K562 (cell line): ENCODE data around the gene GUCY2D. TPM values are rescaled to one million over a fixed set of nuclear protein-coding genes. Genes with fewer than 3 reads are reported as not detected.

ENCODE experiments used
- ATAC-seq: fragments of 200-7000 bp; cut with Tn5 transposase; 3 replicates; pipeline ENCODE4 v1.9.1; 2020; ENCODE audit warnings: moderate library complexity
- BruUV-seq: library from RNA; stranded (reverse); fragments of 400-500 nt; replicated peaks from 2 replicates; lab custom pipeline; 2021; lab: Mats Ljungman, UMichigan
- CTCF ChIA-PET: fragments of 300-600 bp; formaldehyde crosslinking; extraction: SDS; loops from one replicate; lab custom pipeline; 2021; ENCODE audit warnings: low intra/inter-chr PET ratio; lab: Yijun Ruan, JAX
- POLR2A ChIA-PET: fragments of 300-600, 350-650 bp; sonication (Branson Sonifier 250); formaldehyde crosslinking; extraction: SDS; loops from one replicate; lab custom pipeline; 2021; ENCODE audit warnings: antibody characterized with exemption, inconsistent platforms; lab: Yijun Ruan, JAX
- DNase-seq, 4 experiments: peaks; one replicate each; pipeline versions ENCODE4 v3.0.0 to v3.0.0-alpha.2; 2011 to 2018; ENCODE audit warnings: low spot score in 3 of 4, mixed read lengths in 3 of 4; ENCODE audit errors: extremely low read depth in 1 of 4
- FAIRE-seq: peaks from 2 replicates; lab custom pipeline; 2011; peaks lifted over from hg19 to GRCh38; lab: Jason Lieb, UNC
- H2AFZ ChIP-seq: 2 replicates; pipeline ENCODE4 v1.6.0; 2011; ENCODE audit warnings: low read depth, low read length, control low read depth, inconsistent platforms
- H3K27ac ChIP-seq: fragments of 200-600 bp; 3 replicates; pipeline ENCODE4 v1.8.0; 2011; ENCODE audit warnings: low read depth, mild to moderate bottlenecking, control low read depth, inconsistent platforms, low read length, moderate library complexity, mixed read lengths; ENCODE audit errors: extremely low read depth
- H3K27me3 ChIP-seq, 2 experiments: fragments of 300-600 bp in 1 of 2; 2 replicates in 1 of 2; 3 replicates in 1 of 2; pipeline versions ENCODE4 v1.6.0 to v1.8.0; 2011; ENCODE audit warnings: inconsistent platforms in 2 of 2, low read length in 2 of 2, mild to moderate bottlenecking in 1 of 2, mixed read lengths in 1 of 2, moderate library complexity in 1 of 2; ENCODE audit not compliant: control insufficient read depth in 2 of 2, insufficient read depth in 2 of 2
- H3K36me3 ChIP-seq: fragments of 300-600 bp; 3 replicates; pipeline ENCODE4 v1.8.0; 2011; ENCODE audit warnings: mild to moderate bottlenecking, low read length, inconsistent platforms; ENCODE audit not compliant: control insufficient read depth, insufficient read depth
- H3K4me1 ChIP-seq, 2 experiments: fragments of 200-600 bp in 1 of 2; replicated peaks in 1 of 2; 2 replicates in 1 of 2; 3 replicates in 1 of 2; pipeline versions ENCODE4 v1.5.1 to v1.8.0; 2011; ENCODE audit warnings: inconsistent platforms in 2 of 2, low read length in 2 of 2, mild to moderate bottlenecking in 1 of 2, mixed read lengths in 1 of 2, moderate library complexity in 1 of 2; ENCODE audit not compliant: control insufficient read depth in 2 of 2, insufficient read depth in 2 of 2
- H3K4me2 ChIP-seq: 2 replicates; pipeline ENCODE4 v1.6.1; 2011; ENCODE audit warnings: low read length, control low read depth, inconsistent platforms, mixed read lengths; ENCODE audit not compliant: insufficient read depth
- H3K4me3 ChIP-seq: fragments of 200-600 bp; sonication (generic), shearing (Covaris generic); 2 replicates; pipeline ENCODE4 v1.5.1; 2016; ENCODE audit warnings: control low read depth, inconsistent platforms
- H3K79me2 ChIP-seq: fragments of 200-600 bp; 3 replicates; pipeline ENCODE4 v1.8.0; 2011; ENCODE audit warnings: low read length, inconsistent platforms; ENCODE audit not compliant: control insufficient read depth, insufficient read depth
- H3K9ac ChIP-seq, 2 experiments: 2 replicates each; pipeline versions ENCODE4 v1.6.0 to v1.6.1; 2011; ENCODE audit warnings: low read depth in 2 of 2, low read length in 2 of 2, control low read depth in 1 of 2, inconsistent platforms in 1 of 2, mild to moderate bottlenecking in 1 of 2, mixed read lengths in 1 of 2; ENCODE audit not compliant: insufficient read depth in 1 of 2
- H3K9me1 ChIP-seq: one replicate; pipeline ENCODE4 v1.6.0; 2011; ENCODE audit warnings: inconsistent platforms, mild to moderate bottlenecking, low read length, moderate library complexity; ENCODE audit not compliant: control insufficient read depth, insufficient read depth
- H3K9me3 ChIP-seq: replicated peaks from 2 replicates; pipeline ENCODE4 v1.5.1; 2011; ENCODE audit warnings: low read depth, low read length, inconsistent platforms; ENCODE audit not compliant: control insufficient read depth, insufficient read depth
- H4K20me1 ChIP-seq: replicated peaks from 2 replicates; pipeline ENCODE4 v1.6.1; 2011; ENCODE audit warnings: low read length, inconsistent platforms, mixed read lengths; ENCODE audit not compliant: control insufficient read depth, insufficient read depth
- CBX8 ChIP-seq: fragments of 200-600 bp; sonication (generic); IDR thresholded peaks from 2 replicates; pipeline ENCODE4 v1.6.1; 2012; ENCODE audit warnings: borderline replicate concordance, mixed run types, low read depth, mild to moderate bottlenecking, moderate library complexity, mixed read lengths, low read length, control low read depth, inconsistent platforms; ENCODE audit not compliant: poor library complexity, severe bottlenecking; ENCODE audit errors: extremely low read depth
- CEBPG ChIP-seq, 3 experiments: fragments of 200-800 bp in 1 of 3; sonication (Bioruptor generic) in 1 of 3; sonication (generic) in 1 of 3; formaldehyde crosslinking in 1 of 3; IDR thresholded peaks in 2 of 3; conservative IDR thresholded peaks in 1 of 3; 2 replicates each; pipeline versions ENCODE4 v1.6.1 to v1.8.0; 2016 to 2022; ENCODE audit warnings: missing compliant biosample characterization in 2 of 3, missing genetic modification characterization in 2 of 3, mild to moderate bottlenecking in 1 of 3, missing genetic modification reagents in 1 of 3
- HIVEP1 ChIP-seq: fragments of 250-450 bp; sonication (Bioruptor Pico); IDR thresholded peaks from 2 replicates; pipeline ENCODE4 v1.4.0; 2020; ENCODE audit warnings: mild to moderate bottlenecking
- SMC3 ChIP-seq: conservative IDR thresholded peaks from 2 replicates; pipeline ENCODE4 v1.6.1; 2011; ENCODE audit warnings: low read depth, low read length, improper control_type of control experiment; ENCODE audit not compliant: insufficient read depth
- ZNF41 ChIP-seq: fragments of 250-450 bp; sonication (Bioruptor Pico); conservative IDR thresholded peaks from 2 replicates; pipeline ENCODE4 v1.4.0; 2020; ENCODE audit warnings: mild to moderate bottlenecking
- WGBS: fragments of 100-300 bp; shearing (Covaris generic); methylation state at CpG from one replicate; pipeline ENCODE4 v1.1.6; 2016; ENCODE audit warnings: low coverage, mixed read lengths; ENCODE audit not compliant: insufficient coverage; ENCODE audit errors: missing lambda C conversion rate; 5-methylcytosine and 5-hydroxymethylcytosine counted together
- in situ Hi-C: fragments of 300-500 bp; cut with MboI; formaldehyde crosslinking; loops from 4 replicates; pipeline ENCODE4 v1.15.0; 2018; ENCODE audit warnings: inconsistent platforms, mixed read lengths
- intact Hi-C: fragments of 100-400 bp; cut with micrococcal nuclease; formaldehyde crosslinking; loops from 2 replicates; pipeline ENCODE4 v1.14.2; 2022
- polyA plus RNA-seq, 8 experiments: library from polyadenylated mRNA; depleted of rRNA in 4 of 8; stranded (reverse) in 5 of 8; unstranded in 3 of 8; fragments of >200 nt; fragmentation: Nextera tagmentation in 2 of 8; fragmentation: Illumina TruSeq in 1 of 8; extraction: Ambion mirVana in 2 of 8; extraction: Trizol in 1 of 8; gene quantifications; 2 replicates each; pipeline versions ENCODE4 v1.2.1 to v1.2.3, GENCODE V29; 2011 to 2014; ENCODE audit warnings: inconsistent platforms in 1 of 8, missing spikeins in 1 of 8
- total RNA-seq, 7 experiments: library from RNA; depleted of rRNA in 6 of 7; stranded (reverse); fragments of >200 nt in 6 of 7; fragmentation: Illumina TruSeq in 2 of 7; extraction: Trizol in 2 of 7; gene quantifications; 2 replicates each; pipeline versions ENCODE4 v1.2.1 to v1.2.3, GENCODE V29; 2011 to 2021; ENCODE audit warnings: low replicate concordance in 1 of 7

GUCY2D gene
- total and polyA plus RNA-seq, 9 of the 15 experiments (the other 6 are each of a cell fraction or from before 2014, with no cell fraction given): 0.05 TPM; not detected in 8

GRCh38 chr17:8055851-8056231, 53.4 kb downstream of the GUCY2D start:
- intact Hi-C loops: loop anchor here (2.0 to 10.0 kb wide), 2 partner anchors 61 to 143 kb away; no protein-coding TSS in a partner anchor
- FAIRE-seq: no peak
- no TSS peak for BruUV-seq
- H3K4me2 ChIP-seq: no peak overlapping the region
- H3K4me3 ChIP-seq: no peak overlapping the region
- H3K27ac ChIP-seq: no peak overlapping the region
- H2AFZ ChIP-seq: no peak overlapping the region
- no peak for ATAC-seq
- CTCF ChIA-PET: interaction anchor here (3.4 kb wide), 1 partner anchor 39 kb away, joined by 17 read pairs; no protein-coding TSS in a partner anchor
- H3K9ac ChIP-seq: no peak overlapping the region
- H3K9me3 ChIP-seq: no peaks in the 10 kb centered on the region
- no peaks in the 10 kb centered on the region; a peak in 1 of 5 replicates for H3K4me1 ChIP-seq
- peaks cover 2 to 12% of the 10 kb centered on the region in 2 experiments; a peak in 2 of 5 replicates for H3K27me3 ChIP-seq
- 0% methylated on average over 1 of the region's 3 CpGs for whole genome bisulfite sequencing
- TF ChIP-seq SMC3 (no peak), CBX8 (no peak)
- H3K79me2 ChIP-seq: no peaks in the 10 kb centered on the region
- in situ Hi-C loops: loop anchor here (5.0 to 25.0 kb wide), 3 partner anchors 144 to 931 kb away; partner anchors contain the start of gene MFSD6L
- H4K20me1 ChIP-seq: no peaks in the 10 kb centered on the region
- H3K36me3 ChIP-seq: no peaks in the 10 kb centered on the region
- no peak for DNase-seq
- no peaks in the 10 kb centered on the region for H3K9me1 ChIP-seq
- POLR2A ChIA-PET: no interaction called here

DNA sequence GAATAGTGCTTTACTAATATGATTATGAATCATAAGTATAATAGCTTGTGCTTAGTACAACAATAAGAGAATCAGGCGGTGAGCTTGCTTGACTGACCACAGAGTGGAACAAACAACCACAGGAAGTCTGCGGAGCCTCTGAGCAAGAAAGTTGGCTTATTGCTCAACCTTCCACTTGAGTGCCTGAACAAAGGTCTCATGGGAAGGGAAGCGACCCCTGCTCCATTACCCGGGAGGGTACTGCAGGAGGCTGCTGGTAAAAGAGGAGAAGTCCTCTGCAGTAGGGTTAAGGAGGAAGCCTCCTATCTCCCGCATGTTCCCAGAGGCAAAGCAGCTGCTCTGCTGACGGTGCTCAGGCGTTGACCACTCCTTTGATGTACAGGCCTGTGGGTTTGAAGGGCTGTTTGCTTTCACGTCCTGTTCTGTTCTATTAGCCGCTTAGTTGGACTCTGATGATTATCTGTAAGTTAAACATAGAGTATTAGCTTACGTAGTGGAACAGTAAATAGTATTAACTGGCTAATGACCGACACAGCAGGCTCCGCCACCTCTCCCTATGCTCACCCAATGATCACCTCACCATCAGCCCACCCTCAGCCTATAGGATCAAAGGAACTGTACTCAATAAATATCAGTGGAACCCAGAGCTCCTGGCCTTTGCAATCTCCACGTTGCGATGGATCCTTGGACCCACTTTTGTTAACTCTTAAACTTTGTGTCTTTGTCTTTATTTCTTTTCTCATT, 54.0 kb downstream of the GUCY2D start:
- H3K4me2 ChIP-seq: no peak overlapping the region
- no peaks in the 10 kb centered on the region for H3K9me1 ChIP-seq
- ATAC-seq (no peak), FAIRE-seq (no peak), DNase-seq (no peak)
- H3K27me3 ChIP-seq: peaks cover 2 to 12% of the 10 kb centered on the region in 2 experiments; a peak in 2 of 5 replicates
- in situ Hi-C loops (loop anchor here (5.0 to 25.0 kb wide), 3 partner anchors 144 to 931 kb away; partner anchors contain the start of gene MFSD6L), intact Hi-C loops (loop anchor here (2.0 to 10.0 kb wide), 2 partner anchors 62 to 144 kb away; no protein-coding TSS in a partner anchor)
- H3K4me3 ChIP-seq: no peak overlapping the region
- H3K36me3 ChIP-seq: no peaks in the 10 kb centered on the region
- no peak overlapping the region for H3K27ac ChIP-seq
- no peaks in the 10 kb centered on the region for H4K20me1 ChIP-seq
- no TSS peak for BruUV-seq
- no peaks in the 10 kb centered on the region; a peak in 1 of 5 replicates for H3K4me1 ChIP-seq
- no peak for TF ChIP-seq ZNF41 (CRISPR knock-in tag)
- TF ChIP-seq CEBPG (CRISPR knock-in tag; IDR thresholded peaks at IDR 0.05): peak; percentile 60; the same call in 1 of the 2 replicates
- TF ChIP-seq CEBPG (tag; conservative IDR thresholded peaks at IDR 0.05 in 1 of 2, IDR thresholded peaks at IDR 0.05 in 1 of 2): peak; percentile 14 to 54; a peak in 2 of 4 replicates
- no peak for TF ChIP-seq HIVEP1 (CRISPR knock-in tag)
- WGBS: 46% methylated on average over 12 of the region's 14 CpGs
- no peak overlapping the region for H3K9ac ChIP-seq
- H3K79me2 ChIP-seq: no peaks in the 10 kb centered on the region
- POLR2A ChIA-PET: interaction anchor here (0.7 to 0.9 kb wide), 2 partner anchors 143 to 187 kb away, joined by 4 read pairs; no protein-coding TSS in a partner anchor
- peak overlapping the region; percentile 17; the same call in 1 of the 2 replicates for H2AFZ ChIP-seq
- CTCF ChIA-PET: interaction anchor here (1.9 to 3.4 kb wide), 2 partner anchors 39 to 313 kb away, joined by 12 to 17 read pairs; no protein-coding TSS in a partner anchor
- H3K9me3 ChIP-seq: no peaks in the 10 kb centered on the region
